ENCODE measurements around the gene BCAS1.

BCAS1 gene

DNA sequence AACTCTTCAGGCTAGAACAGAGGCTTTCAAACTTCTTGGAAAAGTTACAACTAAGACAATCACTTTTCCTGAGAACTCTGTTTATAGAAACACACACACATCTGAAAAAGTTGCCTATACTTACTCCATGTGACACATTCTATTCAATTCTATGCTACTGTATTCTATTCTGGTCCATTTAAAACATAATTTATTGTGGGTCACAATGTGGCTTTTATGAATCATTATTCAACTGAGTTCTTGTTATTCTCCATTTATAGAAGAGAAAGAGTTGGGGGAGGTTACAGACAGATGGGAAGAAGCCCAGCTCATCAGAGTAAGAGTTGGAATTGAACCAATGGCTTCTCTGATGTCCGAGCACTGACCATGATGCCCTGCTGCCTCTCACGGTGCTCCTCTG, 21.6 kb upstream of the BCAS1 start:
- no peak for DNase-seq
- Histone ChIP-seq H3K27me3 (ENCODE audit: insufficient read depth, low read depth, severe bottlenecking) (peaks cover 57% of the 10 kb centered on the region), H3K27ac (no peak overlapping the region), H3K4me3 (ENCODE audit: low read depth, low read length) (no peak overlapping the region), H3K36me3 (no peaks in the 10 kb centered on the region), H3K9me3 (ENCODE audit: severe bottlenecking) (no peaks in the 10 kb centered on the region)
- TF ChIP-seq, protein P1, sequence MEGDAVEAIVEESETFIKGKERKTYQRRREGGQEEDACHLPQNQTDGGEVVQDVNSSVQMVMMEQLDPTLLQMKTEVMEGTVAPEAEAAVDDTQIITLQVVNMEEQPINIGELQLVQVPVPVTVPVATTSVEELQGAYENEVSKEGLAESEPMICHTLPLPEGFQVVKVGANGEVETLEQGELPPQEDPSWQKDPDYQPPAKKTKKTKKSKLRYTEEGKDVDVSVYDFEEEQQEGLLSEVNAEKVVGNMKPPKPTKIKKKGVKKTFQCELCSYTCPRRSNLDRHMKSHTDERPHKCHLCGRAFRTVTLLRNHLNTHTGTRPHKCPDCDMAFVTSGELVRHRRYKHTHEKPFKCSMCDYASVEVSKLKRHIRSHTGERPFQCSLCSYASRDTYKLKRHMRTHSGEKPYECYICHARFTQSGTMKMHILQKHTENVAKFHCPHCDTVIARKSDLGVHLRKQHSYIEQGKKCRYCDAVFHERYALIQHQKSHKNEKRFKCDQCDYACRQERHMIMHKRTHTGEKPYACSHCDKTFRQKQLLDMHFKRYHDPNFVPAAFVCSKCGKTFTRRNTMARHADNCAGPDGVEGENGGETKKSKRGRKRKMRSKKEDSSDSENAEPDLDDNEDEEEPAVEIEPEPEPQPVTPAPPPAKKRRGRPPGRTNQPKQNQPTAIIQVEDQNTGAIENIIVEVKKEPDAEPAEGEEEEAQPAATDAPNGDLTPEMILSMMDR (IDR thresholded peaks at IDR 0.05; ENCODE audit: low read depth, low read length), result no peak

DNA sequence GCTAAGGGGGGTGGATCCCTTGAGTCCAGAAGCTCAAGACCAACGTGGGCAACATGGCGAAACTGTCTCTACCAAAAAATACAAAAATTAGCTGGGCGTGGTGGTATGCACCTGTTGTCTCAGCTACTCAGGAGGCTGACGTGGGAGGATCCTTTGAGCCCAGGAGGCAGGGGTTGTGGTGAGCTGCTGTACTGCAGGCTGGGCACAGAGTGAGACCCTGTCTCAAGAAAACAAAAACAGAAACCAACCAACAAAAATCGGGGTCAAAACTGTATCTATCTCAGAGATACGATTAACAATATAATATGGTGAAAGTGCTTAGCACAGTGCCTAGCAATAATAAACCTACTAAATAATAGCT, 20.7 kb upstream of the BCAS1 start:
- Histone ChIP-seq H3K36me3 (no peaks in the 10 kb centered on the region), H3K4me3 (ENCODE audit: low read depth, low read length) (no peak overlapping the region), H3K27me3 (ENCODE audit: insufficient read depth, low read depth, severe bottlenecking) (peaks cover 58% of the 10 kb centered on the region), H3K27ac (no peak overlapping the region), H3K9me3 (ENCODE audit: severe bottlenecking) (no peaks in the 10 kb centered on the region)
- DNase-seq, result no peak
- TF ChIP-seq, protein P1 (IDR thresholded peaks at IDR 0.05; ENCODE audit: low read depth, low read length), result no peak

DNA sequence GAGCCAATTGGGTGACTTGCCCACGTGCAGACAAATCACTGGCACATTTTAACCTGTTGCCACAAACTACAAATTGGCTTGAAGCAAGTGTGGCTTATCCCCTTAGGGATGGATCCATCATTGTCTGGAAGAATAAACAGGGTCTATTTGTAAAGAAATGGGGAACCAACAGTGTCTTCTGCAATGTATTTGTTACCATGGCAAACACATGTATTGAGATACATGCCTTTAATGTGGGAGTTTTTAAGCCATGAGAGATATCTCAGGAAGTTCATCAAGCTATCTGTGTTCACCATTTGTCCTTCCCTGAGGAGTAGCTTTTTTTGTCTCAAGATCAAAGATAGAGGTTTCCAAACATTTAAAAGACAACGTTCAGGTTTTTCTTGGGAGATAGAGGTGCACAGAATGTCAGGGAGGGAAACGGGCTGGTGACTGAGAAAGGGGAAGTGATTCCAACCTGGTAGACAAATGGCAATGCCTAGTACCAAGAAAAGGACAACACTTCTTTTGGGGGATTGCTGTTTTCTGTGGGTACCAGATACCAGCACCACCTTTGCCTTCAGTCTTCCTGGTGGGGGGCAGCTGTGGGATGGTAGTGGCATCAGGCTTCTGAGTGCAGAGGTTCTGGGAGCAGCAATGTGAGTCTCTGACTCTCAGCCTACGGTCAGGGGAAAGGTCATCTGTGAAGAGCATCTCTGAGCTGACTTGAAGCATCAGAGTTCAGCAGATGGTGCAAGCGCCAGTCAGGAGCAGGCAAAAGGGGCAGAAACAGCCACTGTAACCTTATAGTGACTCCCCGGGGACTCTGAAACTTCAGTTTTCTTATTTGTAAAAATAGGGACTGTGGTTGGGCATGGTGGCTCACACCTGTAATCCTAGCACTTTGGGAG, 20.1 kb upstream of the BCAS1 start:
- Histone ChIP-seq H3K4me3 (ENCODE audit: low read depth, low read length) (no peak overlapping the region), H3K27me3 (ENCODE audit: insufficient read depth, low read depth, severe bottlenecking) (peaks cover 57% of the 10 kb centered on the region), H3K27ac (no peak overlapping the region), H3K9me3 (ENCODE audit: severe bottlenecking) (no peaks in the 10 kb centered on the region), H3K36me3 (no peaks in the 10 kb centered on the region)
- DNase-seq, result no peak
- TF ChIP-seq, protein P1 (IDR thresholded peaks at IDR 0.05; ENCODE audit: low read depth, low read length), result no peak

DNA sequence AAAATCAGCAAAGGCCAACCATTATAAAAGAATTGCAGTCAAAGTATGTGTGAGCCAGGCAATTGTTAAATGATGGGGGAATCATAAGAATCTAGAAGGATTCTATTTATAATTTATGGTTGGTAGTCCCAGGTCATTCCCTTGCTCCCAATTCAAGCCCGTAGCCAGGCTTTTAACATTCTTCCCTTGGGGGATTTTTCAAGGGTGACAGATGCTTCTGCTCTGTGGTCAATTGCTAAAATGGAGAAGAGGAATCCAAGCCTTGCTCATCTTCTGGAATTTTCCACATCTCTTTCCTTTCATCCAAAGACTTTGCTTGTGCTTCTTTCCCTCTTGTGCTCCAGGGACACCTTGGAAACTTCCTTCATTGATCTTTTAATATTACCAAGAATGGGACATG, 18.0 kb upstream of the BCAS1 start:
- no peaks in the 10 kb centered on the region for H3K9me3 ChIP-seq (ENCODE audit: severe bottlenecking)
- no peak overlapping the region for H3K27ac ChIP-seq
- DNase-seq, result no peak
- H3K27me3 ChIP-seq (ENCODE audit: insufficient read depth, low read depth, severe bottlenecking), result peaks cover 66% of the 10 kb centered on the region
- TF ChIP-seq, protein P1 (IDR thresholded peaks at IDR 0.05; ENCODE audit: low read depth, low read length), result no peak
- H3K36me3 ChIP-seq, result no peaks in the 10 kb centered on the region
- H3K4me3 ChIP-seq (ENCODE audit: low read depth, low read length), result no peak overlapping the region

DNA sequence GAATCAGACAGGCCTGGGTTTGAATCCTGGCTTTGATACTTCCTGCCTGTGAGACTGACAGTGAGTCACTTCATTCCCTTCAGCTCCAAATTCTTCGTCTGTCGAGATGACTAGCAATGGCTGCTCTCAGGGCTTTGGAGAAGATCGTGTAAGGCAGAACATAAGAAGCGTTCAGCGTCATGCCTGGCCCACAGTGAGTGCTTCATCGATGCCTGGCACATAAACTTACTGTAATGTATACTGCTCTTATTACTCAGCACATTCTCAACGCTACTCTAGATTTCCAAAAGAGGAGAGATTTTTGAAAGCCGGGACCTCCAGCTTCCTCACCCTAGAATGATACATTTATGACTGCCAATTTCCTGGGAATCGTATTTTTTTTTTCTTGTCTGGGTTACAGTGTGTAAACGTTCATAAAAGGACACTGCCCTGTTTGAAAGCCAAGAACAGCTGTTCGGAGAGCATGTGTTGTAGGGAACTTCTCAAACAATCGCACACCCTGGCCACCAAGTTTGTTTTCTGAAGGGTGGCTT, 16.2 kb upstream of the BCAS1 start:
- Histone ChIP-seq H3K36me3 (no peaks in the 10 kb centered on the region), H3K27ac (no peak overlapping the region), H3K27me3 (ENCODE audit: insufficient read depth, low read depth, severe bottlenecking) (peaks cover 75% of the 10 kb centered on the region), H3K9me3 (ENCODE audit: severe bottlenecking) (no peaks in the 10 kb centered on the region), H3K4me3 (ENCODE audit: low read depth, low read length) (no peak overlapping the region)
- DNase-seq, result no peak
- TF ChIP-seq, protein P1 (IDR thresholded peaks at IDR 0.05; ENCODE audit: low read depth, low read length), result no peak

Data from WERI-Rb-1 (cell line).